ENCODE data around the gene CCDC159. TPM values are rescaled to one million over a fixed set of nuclear protein-coding genes. Genes with fewer than 3 reads are reported as not detected.

CCDC159 gene
- total and polyA plus RNA-seq, 2 of the 13 experiments (the other 11 are each of a cell fraction or from before 2014, with no cell fraction given) = 1.7 to 6.3 TPM

GRCh38 chr19:11380653-11381537, 34.6 kb downstream of the CCDC159 start (continued):
- TF ChIP-seq UBTF (CRISPR knock-in tag; IDR thresholded peaks at IDR 0.05) = peak; percentile 93
- no peak for TF ChIP-seq GLI4 (CRISPR knock-in tag; IDR thresholded peaks at IDR 0.05; ENCODE audit: borderline replicate concordance)
- peak; percentile 69 for TF ChIP-seq ZEB1 (IDR thresholded peaks at IDR 0.05; ENCODE audit: insufficient replicate concordance, low read depth)
- peak; percentile 43 for TF ChIP-seq AGO2 (optimal IDR thresholded peaks at IDR 0.05; ENCODE audit: low read depth, low read length)
- no peak for TF ChIP-seq ZNF180 (CRISPR knock-in tag; IDR thresholded peaks at IDR 0.05; ENCODE audit: borderline replicate concordance, low read depth)
- TF ChIP-seq ERF (CRISPR knock-in tag; IDR thresholded peaks at IDR 0.05) = peak; percentile 79
- 0 out of 2 replicates have a peak, but pooled peaks have one; percentile 45 for TF ChIP-seq ZNF136 (CRISPR knock-in tag; IDR thresholded peaks at IDR 0.05; ENCODE audit: low read depth)
- TF ChIP-seq MAZ (IDR thresholded peaks at IDR 0.05; ENCODE audit: borderline replicate concordance, low read depth, low read length) = no peak; the same call in 1 of the 2 replicates
- TF ChIP-seq MAZ (CRISPR knock-in tag; IDR thresholded peaks at IDR 0.05; ENCODE audit: low read depth) = peak; percentile 90
- no peak for TF ChIP-seq NR2F6 (IDR thresholded peaks at IDR 0.05)
- TF ChIP-seq NR2F6 (CRISPR knock-in tag; IDR thresholded peaks at IDR 0.05) = peak; percentile 49; the same call in 1 of the 2 replicates
- TF ChIP-seq GATAD2A (CRISPR knock-in tag; IDR thresholded peaks at IDR 0.05) = peak; percentile 75
- TF ChIP-seq ZGPAT (CRISPR knock-in tag; IDR thresholded peaks at IDR 0.05) = peak; percentile 79
- peak; percentile 70; the same call in 1 of the 2 replicates for TF ChIP-seq NAIF1 (CRISPR knock-in tag; IDR thresholded peaks at IDR 0.05; ENCODE audit: borderline replicate concordance)
- TF ChIP-seq ZBTB25 (CRISPR knock-in tag; IDR thresholded peaks at IDR 0.05) = peak; percentile 24; the same call in 1 of the 2 replicates
- no peak for TF ChIP-seq IRX3 (CRISPR knock-in tag; IDR thresholded peaks at IDR 0.05; ENCODE audit: borderline replicate concordance, low read depth)
- no peak for TF ChIP-seq ATM (IDR thresholded peaks at IDR 0.05; ENCODE audit: borderline replicate concordance)
- peak; percentile 90 for TF ChIP-seq ZNF687 (CRISPR knock-in tag; IDR thresholded peaks at IDR 0.05)
- no peak for TF ChIP-seq MTERF4 (CRISPR knock-in tag; IDR thresholded peaks at IDR 0.05)
